H1 (cell line): ENCODE data around the gene ANGPTL2. TPM values are rescaled to one million over a fixed set of nuclear protein-coding genes. Genes with fewer than 3 reads are reported as not detected.

ENCODE experiments used
- CTCF ChIA-PET: fragments of 300-600 bp; sonication (Branson Sonifier 250); formaldehyde crosslinking; loops from one replicate; lab custom pipeline; 2021; ENCODE audit not compliant: partially characterized antibody; lab: Charles Lee
- POLR2A ChIA-PET: fragments of 300-600 bp; sonication (Branson Sonifier 250); formaldehyde crosslinking; loops from one replicate; lab custom pipeline; 2021; ENCODE audit warnings: inconsistent platforms; ENCODE audit not compliant: partially characterized antibody; lab: Charles Lee
- DNase-seq, 2 experiments: peaks; one replicate each; pipeline versions ENCODE4 v3.0.0 to v3.0.0-alpha.2; 2010 to 2022; ENCODE audit warnings: low spot score in 2 of 2, low read depth in 1 of 2, mixed read lengths in 1 of 2
- FAIRE-seq: peaks from 2 replicates; lab custom pipeline; 2011; peaks lifted over from hg19 to GRCh38; lab: Jason Lieb, UNC
- H2AFZ ChIP-seq: 2 replicates; pipeline ENCODE4 v1.8.1; 2012; ENCODE audit warnings: low read length, inconsistent platforms
- H2AK5ac ChIP-seq: 2 replicates; pipeline ENCODE4 v1.6.1; 2013; ENCODE audit warnings: low read depth, low read length
- H2BK120ac ChIP-seq: replicated peaks from 2 replicates; pipeline ENCODE3; 2013; ENCODE audit warnings: low read depth, low read length, inconsistent platforms
- H2BK12ac ChIP-seq: 2 replicates; pipeline ENCODE4 v1.6.1; 2013; ENCODE audit warnings: low read depth, low read length
- H2BK15ac ChIP-seq: 2 replicates; pipeline ENCODE4 v1.6.1; 2013; ENCODE audit warnings: low read length
- H2BK20ac ChIP-seq: 2 replicates; pipeline ENCODE4 v1.6.1; 2013; ENCODE audit warnings: low read length
- H2BK5ac ChIP-seq: 2 replicates; pipeline ENCODE4 v1.6.1; 2013; ENCODE audit warnings: low read depth, low read length
- H3K14ac ChIP-seq: 2 replicates; pipeline ENCODE4 v1.6.1; 2013; ENCODE audit warnings: inconsistent platforms; ENCODE audit not compliant: insufficient read length
- H3K18ac ChIP-seq: 2 replicates; pipeline ENCODE4 v1.6.1; 2013; ENCODE audit warnings: low read length; ENCODE audit errors: extremely low read depth
- H3K23ac ChIP-seq: 2 replicates; pipeline ENCODE4 v1.6.1; 2013; ENCODE audit warnings: inconsistent platforms; ENCODE audit not compliant: insufficient read length
- H3K23me2 ChIP-seq: 2 replicates; pipeline ENCODE4 v1.6.1; 2013; ENCODE audit warnings: low read depth, low read length
- H3K27ac ChIP-seq: 2 replicates; pipeline ENCODE4 v1.6.1; 2011; ENCODE audit warnings: low read depth, low read length, inconsistent platforms
- H3K27me3 ChIP-seq, 4 experiments: replicated peaks in 1 of 4; 1 replicate in 1 of 4; 2 replicates in 3 of 4; pipeline versions ENCODE4 v1.6.1 to v1.8.1; 2011 to 2013; ENCODE audit warnings: low read length in 3 of 4, mild to moderate bottlenecking in 3 of 4, inconsistent platforms in 2 of 4, mixed read lengths in 2 of 4, moderate library complexity in 1 of 4; ENCODE audit not compliant: control insufficient read depth in 3 of 4, insufficient read depth in 3 of 4; ENCODE audit errors: extremely low read depth in 1 of 4
- H3K36me3 ChIP-seq, 4 experiments: 2 replicates each; pipeline versions ENCODE4 v1.6.1 to v1.8.1; 2011 to 2013; ENCODE audit warnings: mild to moderate bottlenecking in 4 of 4, low read length in 3 of 4, moderate library complexity in 2 of 4, control low read depth in 1 of 4, inconsistent platforms in 1 of 4; ENCODE audit not compliant: insufficient read depth in 4 of 4, control insufficient read depth in 2 of 4
- H3K4ac ChIP-seq: replicated peaks from 2 replicates; pipeline ENCODE3; 2013; ENCODE audit warnings: low read length, low read depth, mixed read lengths, inconsistent platforms; ENCODE audit not compliant: insufficient read length
- H3K4me1 ChIP-seq, 4 experiments: replicated peaks in 1 of 4; 1 replicate in 1 of 4; 2 replicates in 3 of 4; pipeline versions ENCODE4 v1.6.1 to v1.8.1; 2011 to 2013; ENCODE audit warnings: low read length in 3 of 4, inconsistent platforms in 2 of 4, mixed read lengths in 1 of 4; ENCODE audit not compliant: insufficient read depth in 4 of 4, control insufficient read depth in 3 of 4
- H3K4me2 ChIP-seq, 2 experiments: 2 replicates each; pipeline versions ENCODE4 v1.6.1 to v1.8.1; 2011 to 2013; ENCODE audit warnings: low read depth in 2 of 2, low read length in 2 of 2, control low read depth in 1 of 2, inconsistent platforms in 1 of 2, mild to moderate bottlenecking in 1 of 2; ENCODE audit not compliant: insufficient read depth in 1 of 2
- H3K4me3 ChIP-seq, 4 experiments: fragments of 200-600, 300-600 bp in 1 of 4; sonication (generic), shearing (Covaris generic), sonication (Bioruptor Twin) in 1 of 4; 2 replicates each; pipeline versions ENCODE4 v1.5.1 to v1.8.1; 2011 to 2016; ENCODE audit warnings: low read length in 4 of 4, low read depth in 3 of 4, control low read depth in 2 of 4, inconsistent platforms in 2 of 4, mild to moderate bottlenecking in 2 of 4, mixed read lengths in 1 of 4, moderate library complexity in 1 of 4; ENCODE audit not compliant: insufficient read depth in 2 of 4; ENCODE audit errors: extremely low read depth in 1 of 4
- H3K56ac ChIP-seq: replicated peaks from 2 replicates; pipeline ENCODE3; 2013; ENCODE audit warnings: low read depth, mild to moderate bottlenecking, mixed read lengths, low read length, inconsistent platforms; ENCODE audit not compliant: insufficient read length
- H3K79me1 ChIP-seq: 2 replicates; pipeline ENCODE4 v1.6.1; 2013; ENCODE audit warnings: low read depth, low read length, control low read depth
- H3K79me2 ChIP-seq, 2 experiments: 2 replicates each; pipeline versions ENCODE4 v1.6.1 to v1.8.1; 2012 to 2013; ENCODE audit warnings: low read length in 2 of 2, mild to moderate bottlenecking in 2 of 2, inconsistent platforms in 1 of 2; ENCODE audit not compliant: insufficient read depth in 2 of 2, control insufficient read depth in 1 of 2
- H3K9ac ChIP-seq, 4 experiments: replicated peaks in 1 of 4; 1 replicate in 1 of 4; 2 replicates in 3 of 4; pipeline versions ENCODE4 v1.6.1 to v1.8.1; 2011 to 2013; ENCODE audit warnings: low read depth in 3 of 4, low read length in 3 of 4, control low read depth in 2 of 4, mild to moderate bottlenecking in 2 of 4, moderate library complexity in 2 of 4, inconsistent platforms in 1 of 4; ENCODE audit errors: extremely low read depth in 1 of 4
- H3K9me3 ChIP-seq, 2 experiments: 2 replicates each; pipeline versions ENCODE4 v1.6.1 to v1.8.1; 2012 to 2013; ENCODE audit warnings: mild to moderate bottlenecking in 2 of 2, moderate library complexity in 2 of 2, control low read depth in 1 of 2, inconsistent platforms in 1 of 2, low read depth in 1 of 2, low read length in 1 of 2, mixed read lengths in 1 of 2; ENCODE audit not compliant: insufficient read depth in 2 of 2
- H4K20me1 ChIP-seq, 2 experiments: replicated peaks in 1 of 2; 2 replicates each; pipeline versions ENCODE3 to v1.8.1; 2011 to 2013; ENCODE audit warnings: inconsistent platforms in 2 of 2, low read length in 2 of 2, mild to moderate bottlenecking in 1 of 2; ENCODE audit not compliant: insufficient read depth in 2 of 2, control insufficient read depth in 1 of 2
- H4K5ac ChIP-seq: 2 replicates; pipeline ENCODE4 v1.6.1; 2013; ENCODE audit warnings: low read length, low read depth, mixed read lengths, inconsistent platforms; ENCODE audit not compliant: insufficient read length
- H4K8ac ChIP-seq: 2 replicates; pipeline ENCODE4 v1.8.0; 2013; ENCODE audit warnings: mild to moderate bottlenecking, moderate library complexity, low read length, inconsistent platforms; ENCODE audit not compliant: insufficient read depth; ENCODE audit errors: extremely low read depth
- H4K91ac ChIP-seq: replicated peaks from 2 replicates; pipeline ENCODE3; 2013; ENCODE audit warnings: low read length, mixed read lengths, inconsistent platforms; ENCODE audit not compliant: insufficient read length
- CBX5 ChIP-seq: fragments of 300-800, 300-1000 bp; sonication (generic); IDR thresholded peaks from 2 replicates; pipeline ENCODE4 v1.7.1; 2016; ENCODE audit warnings: antibody characterized with exemption, low read length, low read depth
- HDAC6 ChIP-seq: IDR thresholded peaks from one replicate; pipeline ENCODE4 v1.7.1; 2012; ENCODE audit warnings: low read depth, mild to moderate bottlenecking, inconsistent platforms, low read length, moderate library complexity
- SIX5 ChIP-seq: IDR thresholded peaks from 2 replicates; pipeline ENCODE4 v1.6.1; 2011; ENCODE audit warnings: mild to moderate bottlenecking, low read depth, low read length
- WGBS, 2 experiments: shearing (Covaris generic) in 1 of 2; methylation state at CpG; one replicate each; pipeline versions ENCODE4 v1.1.6 to v1.1.7; 2013 to 2015; ENCODE audit warnings: low lambda C conversion rate in 2 of 2, mixed read lengths in 2 of 2, inconsistent platforms in 1 of 2, low coverage in 1 of 2, missing lambda C conversion rate in 1 of 2; ENCODE audit not compliant: insufficient replicate concordance in 2 of 2, insufficient coverage in 1 of 2, insufficient read length in 1 of 2; ENCODE audit errors: extremely low coverage in 1 of 2, missing lambda C conversion rate in 1 of 2; 5-methylcytosine and 5-hydroxymethylcytosine counted together
- polyA plus RNA-seq, 7 experiments: library from polyadenylated mRNA; depleted of rRNA in 3 of 7; stranded (reverse) in 5 of 7; unstranded in 2 of 7; fragments of >200 nt in 5 of 7; fragments of 200-250 nt in 2 of 7; gene quantifications; 1 replicate in 5 of 7; 2 replicates in 1 of 7; 4 replicates in 1 of 7; pipeline versions ENCODE4 v1.2.1 to v1.2.3, GENCODE V29; 2011 to 2013; ENCODE audit warnings: missing spikeins in 2 of 7, mixed read lengths in 2 of 7
- total RNA-seq: library from RNA; stranded (reverse); fragmentation: NEBNext Ultra II Directional; extraction: Animal tissue kit (Norgen Biotek cat#: 25700); gene quantifications from 2 replicates; pipeline ENCODE4 v1.2.1, GENCODE V29; 2021

ANGPTL2 gene
- total and polyA plus RNA-seq, 2 of the 8 experiments (the other 6 are each of a cell fraction or from before 2014, with no cell fraction given): 9.0 to 10.6 TPM

DNA sequence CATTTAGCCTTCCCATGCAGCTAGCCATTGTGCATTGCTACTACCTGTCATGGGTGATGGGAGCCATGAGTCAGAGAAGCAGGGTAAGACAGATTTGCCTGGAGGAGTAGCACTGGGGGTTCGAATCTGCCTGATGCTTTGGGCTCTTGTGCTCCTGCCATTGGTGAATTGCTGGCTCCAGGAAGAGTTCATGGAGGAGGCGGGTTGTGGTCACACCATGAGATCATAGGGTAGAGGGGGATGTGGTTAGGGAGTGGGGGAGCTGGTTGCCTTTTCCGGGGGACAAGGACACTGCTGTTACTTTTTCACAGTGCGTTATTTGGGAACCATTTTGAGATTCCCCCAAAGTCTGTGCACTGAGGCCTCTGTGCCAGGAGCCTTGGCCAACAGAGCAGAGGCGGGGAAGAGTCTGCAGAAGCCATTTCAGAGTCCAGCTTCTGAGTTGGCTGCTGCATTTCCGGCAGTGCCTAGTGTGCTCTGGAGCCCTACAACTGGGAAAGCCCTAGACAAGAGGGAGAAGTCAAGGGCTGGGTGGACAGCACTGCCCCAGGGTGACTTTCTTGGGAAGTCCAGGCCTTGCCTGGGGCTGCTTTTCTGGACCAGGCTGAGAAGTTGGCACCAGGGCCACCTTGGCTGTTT, 6.2 kb downstream of the ANGPTL2 start:
- Histone ChIP-seq H2AK5ac (no peak overlapping the region), H3K4me1 (peaks cover 12 to 19% (median 15%) of the 10 kb centered on the region in 4 experiments), H2BK12ac (no peak overlapping the region), H3K9me3 (no peaks in the 10 kb centered on the region), H3K56ac (no peak overlapping the region), H4K5ac (no peak overlapping the region), H3K23ac (no peak overlapping the region), H3K9ac (no peak overlapping the region), H3K79me2 (peaks cover 0 to 4% of the 10 kb centered on the region in 2 experiments; a peak in 1 of 4 replicates), H3K36me3 (no peaks in the 10 kb centered on the region; a peak in 1 of 8 replicates), H3K27me3 (no peaks in the 10 kb centered on the region; a peak in 1 of 7 replicates), H2BK20ac (no peak overlapping the region), H2BK15ac (no peak overlapping the region), H3K4me2 (no peak overlapping the region), H2AFZ (no peak overlapping the region), H3K27ac (no peak overlapping the region), H3K14ac (no peak overlapping the region), H2BK5ac (no peak overlapping the region), H2BK120ac (no peak overlapping the region), H3K79me1 (peaks cover 6% of the 10 kb centered on the region; the same call in 1 of the 2 replicates), H3K18ac (no peak overlapping the region), H3K4me3 (no peak overlapping the region), H4K8ac (no peak overlapping the region), H4K91ac (no peak overlapping the region), H4K20me1 (peaks cover 2 to 13% of the 10 kb centered on the region in 2 experiments), H3K4ac (no peak overlapping the region), H3K23me2 (no peaks in the 10 kb centered on the region)
- FAIRE-seq (no peak), DNase-seq (no peak)
- ChIA-PET POLR2A (interaction anchor here (1.5 kb wide), 1 partner anchor 13 kb away, joined by 3 read pairs; no protein-coding TSS in a partner anchor), CTCF (interaction anchor here (1.4 to 2.3 kb wide), 3 partner anchors 12 to 83 kb away, joined by 5 read pairs; no protein-coding TSS in a partner anchor)
- 88% methylated on average over 5 of the region's 6 CpGs; no CpG with 5 or more reads in 1 of the 2 experiments for WGBS, 2 experiments
- TF ChIP-seq HDAC6 (no peak), CBX5 (no peak), SIX5 (no peak)
